ENCODE data around the gene RAB14. TPM values are rescaled to one million over a fixed set of nuclear protein-coding genes. Genes with fewer than 3 reads are reported as not detected.

The RAB14 gene
- total RNA-seq, 1 donor from 2014 or later = 35.9 TPM

DNA sequence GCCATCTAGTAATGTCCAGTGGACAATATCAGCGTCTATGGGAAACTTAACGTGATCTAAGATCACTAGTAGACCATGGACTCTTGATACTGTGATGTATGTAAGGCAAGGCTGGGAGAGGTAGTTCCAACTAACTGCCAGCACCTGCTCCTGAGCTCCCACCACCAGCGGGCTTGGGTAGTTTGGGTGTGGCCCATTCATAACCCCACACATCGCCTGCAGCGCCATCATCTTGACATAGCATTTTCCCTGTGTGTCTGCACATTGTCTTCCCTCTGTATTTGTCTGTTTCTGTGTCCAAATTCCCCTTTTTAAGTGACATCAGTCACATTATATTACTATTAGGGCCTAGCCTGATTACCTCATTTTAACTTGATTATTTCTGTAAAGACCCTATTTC, 38.2 kb upstream of the RAB14 start:
- Histone ChIP-seq H2AFZ (replicated peaks) (no peak overlapping the region), H4K20me1 (ENCODE audit: low read depth) (no peaks in the 10 kb centered on the region), H3K9me3 (ENCODE audit: low read depth) (peaks cover 6% of the 10 kb centered on the region), H3K27ac (no peak overlapping the region), H3F3A (ENCODE audit: low read depth) (no peaks in the 10 kb centered on the region), H3K4me3 (no peak overlapping the region), H3K79me2 (ENCODE audit: low read depth) (no peaks in the 10 kb centered on the region), H3K27me3 (peaks cover 4% of the 10 kb centered on the region), H3K4me2 (no peak overlapping the region), H3K36me3 (no peaks in the 10 kb centered on the region), H3K4me1 (peaks cover 14% of the 10 kb centered on the region), H3K9ac (no peak overlapping the region)
- no peak overlapping the region for H3K27ac Mint-ChIP-seq
- TF ChIP-seq, protein P1, sequence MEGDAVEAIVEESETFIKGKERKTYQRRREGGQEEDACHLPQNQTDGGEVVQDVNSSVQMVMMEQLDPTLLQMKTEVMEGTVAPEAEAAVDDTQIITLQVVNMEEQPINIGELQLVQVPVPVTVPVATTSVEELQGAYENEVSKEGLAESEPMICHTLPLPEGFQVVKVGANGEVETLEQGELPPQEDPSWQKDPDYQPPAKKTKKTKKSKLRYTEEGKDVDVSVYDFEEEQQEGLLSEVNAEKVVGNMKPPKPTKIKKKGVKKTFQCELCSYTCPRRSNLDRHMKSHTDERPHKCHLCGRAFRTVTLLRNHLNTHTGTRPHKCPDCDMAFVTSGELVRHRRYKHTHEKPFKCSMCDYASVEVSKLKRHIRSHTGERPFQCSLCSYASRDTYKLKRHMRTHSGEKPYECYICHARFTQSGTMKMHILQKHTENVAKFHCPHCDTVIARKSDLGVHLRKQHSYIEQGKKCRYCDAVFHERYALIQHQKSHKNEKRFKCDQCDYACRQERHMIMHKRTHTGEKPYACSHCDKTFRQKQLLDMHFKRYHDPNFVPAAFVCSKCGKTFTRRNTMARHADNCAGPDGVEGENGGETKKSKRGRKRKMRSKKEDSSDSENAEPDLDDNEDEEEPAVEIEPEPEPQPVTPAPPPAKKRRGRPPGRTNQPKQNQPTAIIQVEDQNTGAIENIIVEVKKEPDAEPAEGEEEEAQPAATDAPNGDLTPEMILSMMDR (IDR thresholded peaks at IDR 0.05) = no peak
- TF ChIP-seq EZH2phosphoT487 (IDR thresholded peaks at IDR 0.05) (no peak), EZH2 (IDR thresholded peaks at IDR 0.05) (no peak)
- H3K36me3 Mint-ChIP-seq = no peaks in the 10 kb centered on the region
- H3K9me3 Mint-ChIP-seq = peaks cover 7% of the 10 kb centered on the region
- no peaks in the 10 kb centered on the region for H3K27me3 Mint-ChIP-seq (ENCODE audit: insufficient read depth, low read depth)
- H3K4me3 Mint-ChIP-seq = no peak overlapping the region
- peaks cover 9% of the 10 kb centered on the region for H3K4me1 Mint-ChIP-seq
- no peak for DNase-seq (ENCODE audit: low spot score)

DNA sequence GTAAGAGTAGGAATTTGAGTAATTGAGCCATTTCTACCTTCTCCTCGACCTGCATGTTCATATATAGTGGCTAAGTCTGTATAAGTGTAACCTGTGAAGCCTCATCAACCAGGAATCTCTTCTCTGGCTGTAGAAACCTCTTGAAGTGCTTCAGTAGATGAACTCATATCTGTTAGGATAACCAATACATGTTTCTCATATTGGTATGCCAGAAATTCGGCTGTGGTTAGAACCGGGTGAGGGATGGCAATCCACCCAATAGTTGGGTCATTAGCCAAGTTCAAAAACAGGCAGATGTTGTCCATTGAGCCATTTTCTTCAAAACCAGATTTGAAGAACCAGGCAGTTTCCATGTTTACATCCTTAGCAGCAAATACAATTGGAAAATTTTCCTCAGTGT, 37.4 kb upstream of the RAB14 start:
- no peak overlapping the region for H3K27ac Mint-ChIP-seq
- Histone ChIP-seq H3F3A (ENCODE audit: low read depth) (no peaks in the 10 kb centered on the region), H3K4me2 (no peak overlapping the region), H3K9me3 (ENCODE audit: low read depth) (peaks cover under 1% of the 10 kb centered on the region), H3K79me2 (ENCODE audit: low read depth) (no peaks in the 10 kb centered on the region), H3K27ac (no peak overlapping the region), H3K36me3 (no peaks in the 10 kb centered on the region), H3K27me3 (peaks cover 4% of the 10 kb centered on the region), H4K20me1 (ENCODE audit: low read depth) (no peaks in the 10 kb centered on the region), H3K4me1 (peaks cover 14% of the 10 kb centered on the region), H3K4me3 (no peak overlapping the region), H2AFZ (replicated peaks) (no peak overlapping the region), H3K9ac (no peak overlapping the region)
- TF ChIP-seq EZH2phosphoT487 (IDR thresholded peaks at IDR 0.05) (no peak), EZH2 (IDR thresholded peaks at IDR 0.05) (no peak)
- TF ChIP-seq, protein P1 (IDR thresholded peaks at IDR 0.05) = no peak
- DNase-seq (ENCODE audit: low spot score) = no peak
- peaks cover 14% of the 10 kb centered on the region for H3K4me1 Mint-ChIP-seq
- no peaks in the 10 kb centered on the region for H3K36me3 Mint-ChIP-seq
- H3K4me3 Mint-ChIP-seq = no peak overlapping the region
- no peaks in the 10 kb centered on the region for H3K27me3 Mint-ChIP-seq (ENCODE audit: insufficient read depth, low read depth)
- peaks cover 3% of the 10 kb centered on the region for H3K9me3 Mint-ChIP-seq

DNA sequence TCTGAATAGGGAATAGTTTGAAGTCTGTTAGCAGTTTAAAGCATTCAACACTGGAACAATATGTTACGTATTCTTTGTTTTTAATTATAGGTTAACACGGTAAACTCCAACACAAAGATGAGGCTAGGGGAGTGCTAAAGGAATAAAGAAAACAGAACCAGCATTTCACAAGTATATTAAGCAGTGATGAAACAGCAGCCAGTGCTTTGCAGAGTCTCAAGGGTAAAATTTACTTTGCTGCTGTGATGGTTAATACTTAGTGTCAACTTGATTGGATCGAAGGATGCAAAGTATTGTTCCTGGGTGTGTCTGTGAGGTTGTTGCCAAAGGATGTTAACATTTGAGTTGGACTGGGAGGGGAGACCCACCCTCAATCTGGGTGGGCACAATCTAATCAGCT, 36.2 kb upstream of the RAB14 start:
- Mint-ChIP-seq H3K27ac (no peak overlapping the region), H3K36me3 (no peaks in the 10 kb centered on the region), H3K4me1 (peaks cover 15% of the 10 kb centered on the region), H3K9me3 (no peaks in the 10 kb centered on the region), H3K4me3 (no peak overlapping the region), H3K27me3 (ENCODE audit: insufficient read depth, low read depth) (no peaks in the 10 kb centered on the region)
- peaks cover 4% of the 10 kb centered on the region for H3K27me3 ChIP-seq
- H3K4me3 ChIP-seq = no peak overlapping the region
- no peaks in the 10 kb centered on the region for H3K36me3 ChIP-seq
- H3F3A ChIP-seq (ENCODE audit: low read depth) = no peaks in the 10 kb centered on the region
- H3K9ac ChIP-seq = no peak overlapping the region
- no peak overlapping the region for H2AFZ ChIP-seq (replicated peaks)
- TF ChIP-seq EZH2phosphoT487 (IDR thresholded peaks at IDR 0.05) (no peak), EZH2 (IDR thresholded peaks at IDR 0.05) (no peak)
- TF ChIP-seq, protein P1 (IDR thresholded peaks at IDR 0.05) = no peak
- H3K27ac ChIP-seq = no peak overlapping the region
- H4K20me1 ChIP-seq (ENCODE audit: low read depth) = no peaks in the 10 kb centered on the region
- no peaks in the 10 kb centered on the region for H3K9me3 ChIP-seq (ENCODE audit: low read depth)
- DNase-seq (ENCODE audit: low spot score) = no peak
- peaks cover 15% of the 10 kb centered on the region for H3K4me1 ChIP-seq
- no peaks in the 10 kb centered on the region for H3K79me2 ChIP-seq (ENCODE audit: low read depth)
- H3K4me2 ChIP-seq = no peak overlapping the region

Data from neural progenitor cell (in vitro differentiated cells).